Lung microvascular endothelial cell (primary cell): Measurements from ENCODE around the gene LGI2. TPM values are rescaled to one million over a fixed set of nuclear protein-coding genes. Genes with fewer than 3 reads are reported as not detected.

Experiments
- DNase-seq, 2 donors: peaks; one replicate each; pipeline versions ENCODE4 v3.0.0 to v3.0.0-alpha.2; 2010; ENCODE audit warnings: low read depth in 2 of 2
- total RNA-seq: library from RNA; depleted of rRNA; stranded (reverse); fragments of >200 nt; gene quantifications from 2 replicates; pipeline ENCODE4 v1.2.1, GENCODE V29; 2014

The LGI2 gene
- total RNA-seq, 1 donor from 2014 or later: not detected

DNA sequence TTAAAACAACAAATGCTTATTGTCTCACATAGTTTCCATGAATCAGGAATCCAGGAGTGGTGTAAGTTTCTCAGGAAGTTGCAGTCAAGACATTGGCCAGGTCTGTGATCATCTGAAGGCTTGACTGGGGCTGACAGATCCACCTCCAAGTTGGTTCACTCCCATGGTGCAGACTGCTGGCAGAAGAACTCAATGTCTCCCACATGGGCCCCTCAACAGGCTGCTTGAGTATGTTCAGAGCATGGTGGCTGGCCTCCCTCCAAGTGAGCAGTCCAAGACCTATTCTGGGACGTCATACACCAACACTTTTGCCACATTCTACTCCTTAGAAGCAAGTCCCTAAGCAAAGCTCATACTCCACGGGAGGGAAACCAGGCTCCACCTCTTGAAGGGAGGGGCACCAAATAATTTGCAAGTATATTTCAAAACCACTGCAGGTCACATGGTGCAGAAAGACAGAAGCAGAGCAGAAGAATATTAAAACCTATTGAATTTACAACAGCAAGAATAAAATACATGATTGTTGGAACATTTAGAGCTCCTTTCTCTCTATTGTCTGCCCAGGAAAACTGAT lies 35.3 kb downstream of the LGI2 start:
- no peak for DNase-seq

GRCh38 chr4:24993551-24994080 lies 37.1 kb downstream of the LGI2 start:
- peak in 1 of 2 donors; percentile 60 for DNase-seq

GRCh38 chr4:24992968-24993367 lies 37.8 kb downstream of the LGI2 start:
- DNase-seq: no peak

GRCh38 chr4:24991015-24991414 lies 39.7 kb downstream of the LGI2 start:
- DNase-seq: peak; percentile 87 to 98

- DNase-seq: peak in 1 of 2 donors; percentile 12
Measured at GRCh38 chr4:24989327-24989726, 41.4 kb downstream of the LGI2 start.

DNA sequence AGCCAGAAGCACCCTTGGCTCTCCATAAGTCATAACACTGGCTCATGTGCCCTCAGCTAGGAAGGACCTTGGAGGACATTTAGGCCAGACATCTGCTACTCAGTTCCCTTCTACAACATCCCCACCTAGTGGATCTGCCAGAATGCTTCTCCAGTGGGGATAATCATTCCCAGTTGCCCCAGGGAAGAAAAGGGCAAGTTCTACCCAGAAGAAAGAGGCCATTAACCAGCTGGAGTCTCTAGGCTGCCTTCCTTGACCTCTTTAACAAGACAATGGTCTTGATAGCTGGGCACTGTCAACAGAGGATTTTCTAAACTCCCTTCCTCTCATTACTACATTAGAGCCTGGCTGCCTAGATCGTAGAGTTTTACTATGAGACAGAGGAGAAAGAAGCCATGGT lies 42.0 kb downstream of the LGI2 start:
- peak; percentile 75 to 78 for DNase-seq

DNA sequence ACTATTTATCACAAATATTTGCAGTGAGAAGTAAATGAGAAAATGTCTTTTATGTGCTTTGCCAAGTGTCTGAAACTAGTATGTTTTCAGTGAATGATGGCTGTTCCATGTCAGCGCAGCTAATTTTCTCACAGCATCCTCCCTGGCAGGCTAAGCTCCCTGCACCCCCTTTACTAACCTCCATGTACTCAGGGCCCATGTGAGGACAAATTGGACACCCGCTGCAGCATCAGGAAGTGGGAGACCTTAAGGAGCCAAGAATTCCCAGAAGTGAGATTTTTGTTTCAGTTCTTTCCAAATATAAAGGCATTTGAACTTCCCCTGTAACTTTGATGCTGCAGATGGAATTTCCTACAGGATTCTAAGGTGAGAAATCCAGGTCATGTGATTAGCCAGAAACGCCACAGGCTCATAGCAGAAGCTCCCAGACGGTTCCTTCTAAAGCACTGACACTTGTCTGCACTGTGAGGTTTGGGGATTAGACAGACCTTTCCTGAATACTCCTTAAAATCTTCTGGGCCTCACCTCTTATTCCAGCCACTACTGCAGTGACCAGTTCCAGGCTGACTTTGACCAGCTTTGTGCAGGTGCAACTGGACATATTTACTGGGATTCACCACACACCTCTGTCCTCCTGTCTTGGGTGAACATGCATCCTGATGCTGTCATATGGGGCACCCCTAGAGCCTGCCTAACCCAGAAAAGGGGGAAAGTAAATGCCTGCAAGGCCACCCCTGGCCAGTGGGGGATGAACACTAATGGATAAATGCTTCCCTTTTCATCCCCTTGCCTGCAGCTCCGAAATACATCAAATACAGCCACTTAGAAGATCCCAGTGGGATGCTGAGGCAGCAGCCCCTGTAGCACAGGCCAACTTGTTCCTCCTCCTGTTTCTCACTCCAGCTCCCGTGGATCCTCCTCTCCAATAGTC lies 45.9 kb downstream of the LGI2 start:
- DNase-seq: no peak

DNA sequence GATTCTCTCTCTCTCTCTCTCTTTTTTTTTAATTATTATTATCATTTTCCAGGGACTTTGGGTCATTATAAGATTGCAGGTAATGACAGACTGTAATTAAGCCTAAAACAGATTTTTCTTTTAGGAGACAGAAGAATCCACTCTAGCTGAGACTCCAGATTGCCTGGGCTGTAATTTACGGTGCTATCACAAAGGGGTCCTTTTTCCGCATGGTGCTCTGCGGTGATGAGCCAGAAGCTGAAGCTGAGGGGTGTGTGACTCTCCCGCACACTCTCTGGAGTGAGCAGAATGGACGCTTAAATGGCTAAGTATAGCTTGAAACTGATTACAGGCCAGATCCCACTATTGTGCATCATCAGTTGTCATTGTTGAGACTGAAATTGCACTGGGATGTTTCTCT lies 50.0 kb downstream of the LGI2 start:
- no peak for DNase-seq

GRCh38 chr4:24980064-24980690 lies 50.6 kb downstream of the LGI2 start:
- DNase-seq: peak; percentile 92 to 94

- peak; percentile 96 to 99 for DNase-seq
Measured at GRCh38 chr4:24979554-24979953, 51.2 kb downstream of the LGI2 start.

DNA sequence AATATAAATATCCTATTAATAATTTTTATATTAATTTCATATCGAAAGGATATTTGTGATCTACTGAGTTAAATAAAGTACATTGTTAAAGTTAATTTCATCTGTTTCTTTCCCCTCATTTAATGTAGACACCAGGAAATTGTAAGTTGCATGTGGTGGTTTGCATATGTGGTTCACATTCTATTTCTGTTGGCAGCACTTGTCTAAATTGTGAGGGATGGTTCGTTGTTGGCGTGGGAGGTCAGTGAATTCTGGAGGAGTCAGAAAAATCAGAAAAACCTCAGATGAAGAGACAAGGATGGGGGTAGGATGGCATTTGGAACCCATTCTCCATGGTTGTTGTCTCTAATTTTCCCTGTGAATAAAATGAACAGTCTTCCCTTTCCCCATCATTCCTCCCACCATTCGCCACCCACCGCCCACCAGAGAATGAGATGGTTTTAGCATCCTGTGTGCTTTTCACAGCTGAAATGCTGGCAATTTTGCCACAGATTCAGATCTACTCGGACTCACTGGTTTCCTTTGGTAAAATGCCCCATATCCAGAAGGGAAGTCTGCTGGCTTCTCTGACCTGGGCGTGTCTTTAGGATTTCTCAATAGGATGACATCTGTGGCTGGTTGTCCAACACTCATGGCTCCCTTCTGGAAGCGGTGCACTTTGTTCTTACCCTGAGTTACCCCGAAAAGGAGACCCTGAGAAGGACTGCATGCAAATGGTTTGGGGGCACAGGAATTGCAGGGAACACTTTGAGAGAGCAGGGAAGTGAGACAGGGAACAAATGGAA lies 52.3 kb downstream of the LGI2 start:
- DNase-seq: peak; percentile 41 to 56

- no peak for DNase-seq
Measured at GRCh38 chr4:24975510-24975909, 55.2 kb downstream of the LGI2 start.

GRCh38 chr4:24973747-24974601 lies 56.8 kb downstream of the LGI2 start:
- no peak for DNase-seq

DNA sequence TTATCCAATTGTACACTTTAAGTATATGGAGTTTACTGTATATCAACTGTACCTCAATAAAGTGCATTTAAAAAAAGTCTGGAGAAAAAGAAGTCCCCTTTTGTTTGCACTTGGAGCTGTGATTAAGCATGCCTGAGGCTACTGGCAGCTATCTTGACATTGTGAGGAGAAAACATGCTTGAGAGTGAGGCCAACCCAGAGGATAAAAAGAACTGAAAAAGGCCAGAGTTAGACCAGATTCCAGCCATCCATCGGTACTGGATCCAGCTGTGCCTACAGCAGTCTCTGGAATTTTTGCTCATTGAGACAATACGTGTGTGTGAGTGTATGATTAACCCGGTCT lies 57.4 kb downstream of the LGI2 start:
- no peak for DNase-seq

DNA sequence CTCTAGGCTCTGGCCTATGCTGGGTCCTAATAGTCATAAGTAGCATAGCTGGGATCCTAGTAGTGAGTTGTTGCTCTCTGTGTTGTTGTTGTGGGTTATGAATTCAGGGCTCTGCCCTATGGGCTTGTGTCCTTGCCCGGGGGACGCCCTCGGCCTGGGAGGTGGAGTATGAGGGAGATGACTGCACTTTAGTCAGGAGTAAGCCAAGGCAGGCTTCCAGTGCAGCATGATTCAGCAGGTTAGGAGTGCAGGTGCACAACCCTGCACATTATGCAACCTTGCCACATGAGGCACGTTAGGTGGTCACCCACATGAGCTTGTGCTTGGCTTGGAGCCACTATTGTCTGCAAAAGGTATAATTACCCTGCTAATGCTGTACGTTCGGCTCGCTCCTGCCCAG lies 59.6 kb downstream of the LGI2 start:
- DNase-seq: peak in 1 of 2 donors; percentile 90

DNA sequence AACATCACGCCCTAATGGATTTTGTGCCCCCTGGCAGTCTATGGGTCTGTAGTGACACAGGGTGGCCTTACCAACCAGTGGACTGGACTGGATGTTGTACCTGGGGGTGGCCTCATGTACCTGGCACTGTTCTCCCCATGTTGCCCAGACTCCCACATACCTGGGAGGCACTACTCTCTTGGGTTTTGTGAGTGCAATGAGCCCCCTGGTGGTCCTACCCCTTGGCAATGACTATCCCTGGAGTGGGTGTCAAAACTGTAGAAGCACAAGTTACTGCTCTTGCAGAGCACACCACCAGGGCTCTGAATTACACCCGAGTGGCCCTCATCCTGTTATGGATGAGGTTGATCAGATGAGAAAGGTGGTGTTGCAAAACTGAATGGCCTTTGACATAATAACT lies 60.1 kb downstream of the LGI2 start:
- DNase-seq: no peak

GRCh38 chr4:24970191-24970590 lies 60.6 kb downstream of the LGI2 start:
- DNase-seq: no peak

GRCh38 chr4:24969486-24969885 lies 61.3 kb downstream of the LGI2 start:
- no peak for DNase-seq

DNA sequence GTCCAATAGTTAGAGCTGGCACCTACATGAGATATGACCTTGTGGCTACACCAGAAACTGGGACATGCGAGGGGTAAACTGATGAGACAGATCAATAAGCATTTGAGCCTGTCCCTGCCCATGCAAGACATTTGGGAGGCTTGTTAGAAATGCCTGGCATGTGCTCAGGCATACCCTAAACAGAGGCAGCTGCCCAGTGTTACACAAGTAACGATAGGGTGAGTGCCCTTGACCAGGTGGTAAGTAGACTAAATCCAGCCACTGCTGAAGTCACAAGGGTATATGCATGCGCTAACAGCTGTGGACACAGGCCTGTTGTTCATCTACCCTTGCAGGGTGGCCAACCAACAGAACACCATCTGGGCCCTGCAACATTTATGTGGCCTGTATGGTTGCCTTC lies 61.8 kb downstream of the LGI2 start:
- no peak for DNase-seq

DNA sequence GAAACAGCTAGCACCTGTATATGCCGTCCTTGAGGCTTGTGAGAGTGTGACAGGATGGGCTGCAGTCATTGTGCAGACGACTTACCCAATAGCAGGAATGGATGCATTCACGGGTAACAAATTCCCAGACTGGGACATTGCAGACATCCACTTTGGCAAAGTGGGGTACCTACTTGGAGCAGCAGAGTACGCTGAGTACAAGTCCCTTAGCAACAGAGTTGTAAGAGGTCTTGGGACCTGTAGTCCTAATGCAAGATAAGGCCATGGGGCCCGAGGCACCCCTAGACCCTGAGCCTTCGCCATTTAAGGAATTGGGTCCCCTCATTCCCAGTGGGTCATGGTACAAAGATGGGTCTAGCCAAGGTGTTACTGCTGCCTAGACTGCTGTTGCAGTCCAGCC lies 62.5 kb downstream of the LGI2 start:
- no peak for DNase-seq

- DNase-seq: no peak
Measured at GRCh38 chr4:24967346-24967745, 63.4 kb downstream of the LGI2 start.
